Pons (tissue), 1 donor: ENCODE data around the gene LRRN3.
A peak's percentile ranks its signal among the peaks of the same experiment; 100 is the strongest.

Experiments used
- DNase-seq: peaks from one replicate; pipeline ENCODE4 v3.0.0-alpha.2; 2016; ENCODE audit warnings: low spot score

Gene LRRN3

DNA sequence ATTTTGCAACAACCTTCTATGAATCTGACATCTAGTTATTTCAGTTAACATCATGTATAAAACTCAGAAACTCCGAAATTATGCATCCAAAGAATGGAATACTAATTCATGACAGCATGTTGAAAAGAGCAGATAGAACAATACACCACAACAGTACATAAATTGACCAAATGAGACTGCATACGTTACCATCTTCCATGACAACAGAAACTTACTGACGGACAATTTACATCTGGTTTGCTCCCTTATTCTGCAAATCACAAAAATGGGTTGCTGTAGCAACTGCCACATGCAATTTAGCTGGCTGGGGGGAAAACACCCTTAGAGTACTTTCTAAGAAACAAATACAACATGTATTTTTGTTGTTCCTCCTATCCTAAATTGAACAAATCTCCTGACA lies 14.3 kb downstream of the LRRN3 start:
- no peak for DNase-seq

DNA sequence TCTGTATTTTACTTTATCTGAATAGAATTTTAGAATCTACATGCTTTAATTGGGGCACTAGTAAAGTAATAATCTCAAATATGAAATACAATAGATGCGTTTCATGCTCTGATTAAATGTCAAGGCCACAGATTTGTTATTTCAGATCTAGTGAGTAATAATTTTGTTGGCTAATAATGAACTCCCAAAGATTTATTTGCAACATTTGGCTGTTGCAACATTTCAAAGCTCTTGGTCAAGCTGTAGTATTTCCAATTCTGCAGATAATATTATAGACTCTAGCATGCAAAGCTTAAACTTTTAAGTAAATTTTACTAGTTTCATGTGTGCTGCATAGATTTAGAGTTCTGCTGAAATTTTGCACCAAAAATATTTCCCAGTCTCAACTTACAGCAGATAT lies 16.7 kb downstream of the LRRN3 start:
- DNase-seq, result no peak

DNA sequence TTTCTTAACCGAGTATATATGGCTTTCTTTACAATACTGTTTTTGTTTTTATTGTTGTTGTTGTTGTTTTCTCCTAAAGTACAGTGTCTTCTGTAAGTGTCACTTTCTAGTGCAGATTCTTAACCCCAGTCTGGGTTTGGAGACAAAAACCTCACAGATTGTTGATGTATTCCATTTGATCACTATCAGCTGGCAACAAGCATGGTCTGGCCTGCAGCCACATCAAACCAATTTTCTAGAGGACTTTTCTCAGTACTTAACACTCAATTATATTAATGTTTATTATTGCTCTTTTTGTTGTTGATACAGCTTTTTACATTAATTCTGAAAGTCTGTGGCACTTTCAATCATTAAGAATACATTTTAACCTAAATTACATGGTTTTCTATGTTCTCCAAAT lies 17.1 kb downstream of the LRRN3 start:
- DNase-seq, result no peak

DNA sequence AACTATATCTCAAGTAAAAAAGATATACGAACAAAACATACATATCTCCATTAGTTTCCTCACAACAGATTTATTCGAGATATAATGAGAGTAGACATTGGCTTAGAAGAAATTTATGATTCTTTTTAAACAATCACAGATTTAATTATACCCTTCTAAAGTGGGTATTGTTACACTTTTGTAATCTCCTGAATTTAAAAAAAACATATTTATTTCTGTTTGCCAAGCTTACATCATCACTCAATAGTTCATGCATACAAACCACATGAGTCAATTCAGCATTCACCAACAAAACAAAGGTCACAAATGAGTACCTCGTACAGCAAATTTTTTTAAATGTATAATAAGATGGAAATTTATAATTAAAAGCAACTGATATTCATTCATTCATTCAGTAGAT lies 17.6 kb downstream of the LRRN3 start:
- DNase-seq, result no peak

DNA sequence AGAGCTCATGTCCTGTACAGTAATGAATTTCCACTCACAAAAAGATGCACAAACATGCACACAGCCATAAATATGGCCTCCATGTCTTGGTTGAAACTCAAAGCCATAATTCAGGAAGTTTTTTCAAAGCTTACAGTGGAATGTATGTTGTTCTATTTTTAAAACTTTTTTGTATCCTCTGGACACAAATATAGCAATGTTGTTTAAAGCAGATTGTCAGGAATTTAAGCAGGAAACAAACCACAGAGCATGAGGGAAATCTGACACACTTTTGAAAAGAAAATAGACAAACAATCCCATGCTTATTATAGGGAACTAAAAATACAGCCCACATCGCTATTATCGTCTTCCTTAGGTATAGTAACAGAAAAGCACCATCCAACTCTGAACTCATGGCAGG lies 21.5 kb downstream of the LRRN3 start:
- no peak for DNase-seq

DNA sequence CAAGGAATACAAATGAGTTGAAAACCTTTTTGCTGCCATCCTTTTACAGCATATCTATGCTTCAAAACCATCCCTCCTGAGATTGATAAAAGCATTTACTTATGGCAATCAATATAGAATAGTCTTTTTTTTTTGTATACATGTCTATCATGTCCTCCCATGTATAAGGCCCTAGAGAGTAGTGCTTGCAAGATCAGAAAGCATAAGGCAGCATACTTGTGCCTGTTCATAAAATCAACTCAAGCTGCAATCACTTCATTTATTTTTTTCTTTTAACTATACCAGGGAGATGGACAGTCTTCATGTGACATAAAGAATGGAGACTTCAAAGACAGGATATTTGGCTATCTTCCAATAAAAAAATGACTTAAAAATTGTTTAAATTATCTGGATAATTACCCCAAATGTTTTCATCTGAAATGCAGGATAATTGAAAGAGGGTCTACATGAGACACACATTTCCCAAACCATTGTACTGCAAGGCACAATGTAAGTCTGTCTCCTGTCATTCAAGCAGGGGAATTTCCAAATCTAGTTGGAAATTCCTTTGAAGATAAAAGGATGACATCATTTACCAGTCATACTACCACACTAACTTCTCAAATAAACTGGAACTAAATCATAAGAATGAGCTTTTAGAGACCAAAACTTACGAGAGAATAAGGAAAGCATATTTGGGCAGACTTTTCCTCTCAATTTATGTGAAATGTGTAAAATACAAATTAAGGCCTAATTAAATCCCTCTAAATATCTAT lies 22.5 kb downstream of the LRRN3 start:
- DNase-seq, result no peak

DNA sequence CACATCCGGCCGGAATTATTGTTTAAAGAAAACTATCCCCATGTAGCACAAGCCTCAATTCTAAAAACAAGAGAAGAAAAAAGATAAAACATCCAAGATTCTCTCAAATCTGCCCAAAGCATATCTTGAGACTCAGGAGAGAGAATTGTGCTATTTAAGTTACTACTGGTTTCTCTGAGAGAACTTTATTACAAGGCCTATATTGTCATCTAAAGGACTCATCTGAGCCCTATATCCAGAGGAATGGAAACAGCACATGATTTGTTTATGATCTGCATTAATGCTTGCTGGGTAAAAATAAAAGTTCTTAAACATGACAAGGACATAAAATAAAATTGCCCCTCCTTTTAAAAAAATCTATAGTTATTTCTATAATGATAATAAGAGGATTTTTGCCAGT lies 25.0 kb downstream of the LRRN3 start:
- DNase-seq, result no peak

DNA sequence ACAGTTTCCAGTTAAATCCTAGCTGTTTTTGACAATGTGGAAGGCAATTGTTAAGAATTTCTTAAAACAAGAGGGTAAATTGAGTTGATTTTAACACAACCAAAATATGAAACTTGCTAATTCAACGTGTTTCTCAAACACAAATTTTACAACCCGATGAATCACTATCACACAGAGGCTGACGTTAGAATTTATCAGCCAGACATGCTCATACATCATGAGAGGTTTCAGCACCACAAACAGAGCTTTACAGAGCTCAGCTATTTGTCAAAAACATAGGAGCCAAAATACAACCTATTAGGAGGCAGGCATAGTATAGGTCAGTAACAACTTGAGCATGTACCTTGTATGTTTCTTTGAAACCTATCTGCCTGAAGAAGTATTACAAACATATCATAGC lies 36.1 kb downstream of the LRRN3 start:
- no peak for DNase-seq

DNA sequence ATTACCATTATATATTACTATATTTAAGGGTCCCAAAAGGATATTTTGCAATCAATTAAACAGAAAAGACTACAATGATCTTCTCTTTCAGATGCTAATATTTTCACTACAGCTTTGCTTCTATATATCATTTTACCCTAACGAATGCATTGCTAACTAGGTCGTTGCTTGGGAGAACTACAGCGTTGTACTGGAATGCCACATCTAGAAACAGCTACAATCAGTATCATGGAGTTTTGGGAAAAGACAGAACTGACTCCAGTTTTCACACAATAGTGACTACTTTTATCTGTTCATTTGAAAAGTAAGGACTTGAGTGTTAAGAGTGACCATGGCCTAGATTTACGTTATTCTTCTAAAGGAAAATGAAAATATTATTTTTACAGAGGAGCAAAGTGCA lies 38.5 kb downstream of the LRRN3 start:
- DNase-seq, result no peak

DNA sequence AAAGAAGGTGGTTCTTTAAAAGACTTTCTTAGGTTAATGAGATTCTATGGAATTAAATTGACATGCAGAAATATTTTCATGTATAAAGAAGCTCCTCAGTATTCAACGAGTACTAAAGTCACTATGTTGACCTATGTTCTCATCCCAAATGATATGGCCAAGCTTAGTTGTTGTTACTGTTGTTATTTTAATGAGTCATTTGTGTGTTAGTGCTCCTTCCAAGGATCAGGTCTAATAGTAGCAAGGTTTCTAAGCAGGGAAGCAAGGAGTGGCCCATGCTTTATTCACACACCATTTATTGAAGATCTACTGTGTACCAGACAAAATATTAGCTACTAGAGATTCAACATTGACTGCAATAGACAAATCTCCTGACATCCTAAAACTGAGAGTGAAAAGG lies 41.9 kb downstream of the LRRN3 start:
- DNase-seq, result no peak

DNA sequence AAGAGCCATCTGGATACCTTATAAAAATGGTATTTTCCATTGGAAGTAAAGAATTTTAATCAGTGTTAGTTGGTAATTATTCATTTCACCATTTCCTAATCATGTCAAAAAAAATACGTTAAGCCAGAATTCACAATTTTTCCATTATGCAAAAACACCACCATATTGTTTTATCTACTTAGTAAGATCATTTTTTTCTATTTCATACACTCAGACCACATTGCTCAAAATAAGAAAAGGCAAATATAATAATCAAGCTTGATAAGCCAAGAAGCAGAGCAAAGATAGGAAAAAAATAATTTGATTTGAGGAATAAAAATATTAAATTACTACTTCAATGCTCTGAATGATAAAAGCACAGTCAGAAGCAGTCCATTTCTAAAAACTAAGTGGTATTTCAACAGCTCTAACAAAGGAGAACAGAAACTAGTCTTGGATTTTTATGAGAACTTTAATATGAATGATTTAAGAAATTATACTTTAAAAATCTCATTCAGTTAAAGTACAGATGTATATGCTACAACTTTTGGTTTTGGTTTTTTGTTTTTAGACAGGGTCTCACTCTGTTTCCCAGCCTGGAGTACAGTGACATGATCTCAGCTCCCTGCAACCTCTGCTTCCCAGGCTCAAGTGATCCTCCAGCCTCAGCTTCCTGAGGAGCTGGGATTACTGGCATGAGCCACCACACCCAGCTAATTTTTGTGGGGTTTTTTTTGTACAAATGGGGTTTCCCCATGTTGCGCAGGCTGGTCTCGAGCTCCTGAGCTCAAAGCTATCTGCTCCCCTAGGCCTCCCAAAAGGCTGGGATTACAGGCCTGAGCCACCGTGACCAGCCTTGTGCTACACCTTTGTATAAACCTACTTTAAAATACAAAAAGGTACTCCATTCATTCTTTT lies 46.6 kb downstream of the LRRN3 start:
- no peak for DNase-seq

DNA sequence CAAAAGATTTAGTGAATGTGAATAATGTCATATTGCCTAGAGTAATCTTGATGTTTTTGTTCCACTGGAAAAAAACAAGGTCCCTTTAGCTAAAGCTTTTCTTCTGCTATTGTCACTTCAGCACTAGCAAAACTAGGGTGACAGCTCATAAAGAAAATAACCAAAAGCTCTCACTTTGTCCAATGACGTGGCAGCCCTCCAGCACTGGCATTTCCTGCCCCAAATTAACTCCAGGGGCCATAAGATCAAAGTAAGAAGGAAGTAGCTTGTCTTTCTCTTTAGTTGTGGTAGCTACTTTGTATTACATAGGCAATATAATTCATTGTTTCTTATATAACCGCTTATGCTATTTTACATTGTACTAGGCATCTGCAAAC lies 47.3 kb downstream of the LRRN3 start:
- peak; percentile 74 for DNase-seq

DNA sequence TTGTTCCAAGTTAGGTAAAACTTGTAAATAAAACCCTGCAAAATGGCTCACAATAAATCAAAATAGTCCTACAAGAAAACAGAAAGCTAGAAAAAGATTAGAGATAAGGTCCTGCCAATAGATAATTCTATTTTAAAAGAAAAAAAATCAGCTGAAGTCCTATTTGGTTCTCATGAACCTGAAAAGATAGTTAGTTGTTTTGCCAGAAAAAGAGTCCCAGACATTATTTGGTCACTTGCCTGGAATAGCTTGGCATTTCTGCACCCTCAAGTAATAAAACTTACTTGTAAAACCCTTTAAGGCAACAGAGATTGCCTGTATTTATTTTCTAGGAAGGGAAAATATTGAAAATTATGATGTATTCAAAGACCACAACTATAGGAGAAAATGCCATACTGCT lies 47.7 kb downstream of the LRRN3 start:
- peak; percentile 19 for DNase-seq

DNA sequence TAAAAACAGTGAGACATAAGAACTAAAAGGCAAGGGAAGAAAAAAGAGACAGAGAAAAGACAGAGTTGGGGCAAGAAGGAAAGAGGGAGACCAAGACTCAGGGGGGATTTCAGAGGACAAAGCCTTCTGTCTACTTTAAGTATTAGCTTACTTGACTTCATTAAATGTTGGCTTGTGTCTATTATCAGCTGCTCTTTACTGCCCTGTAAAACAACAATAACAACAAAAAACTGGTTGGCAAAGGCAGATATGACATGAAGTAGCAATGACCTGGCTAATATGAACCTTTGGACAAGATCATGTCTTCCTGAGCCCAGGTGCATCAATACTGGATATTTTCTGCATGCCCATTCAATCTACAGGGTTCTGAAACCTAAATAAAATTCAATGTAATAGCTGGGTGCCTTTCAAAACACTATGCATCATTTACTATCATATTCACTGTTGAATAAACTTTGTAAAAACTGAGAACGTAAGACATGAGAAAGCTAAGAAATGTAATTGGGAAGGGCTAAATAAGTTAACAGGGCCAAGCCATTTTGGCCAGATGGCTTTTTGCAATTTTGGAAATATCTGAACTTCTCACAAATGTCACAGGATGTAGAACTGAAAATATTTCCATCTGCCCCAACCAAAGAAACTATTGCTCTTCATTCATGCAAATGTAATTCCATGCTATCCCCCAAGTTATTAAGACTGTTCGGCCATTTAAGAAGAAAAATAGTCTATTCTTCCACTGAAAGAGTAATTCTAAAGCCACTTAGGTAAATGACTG lies 49.4 kb downstream of the LRRN3 start:
- no peak for DNase-seq

DNA sequence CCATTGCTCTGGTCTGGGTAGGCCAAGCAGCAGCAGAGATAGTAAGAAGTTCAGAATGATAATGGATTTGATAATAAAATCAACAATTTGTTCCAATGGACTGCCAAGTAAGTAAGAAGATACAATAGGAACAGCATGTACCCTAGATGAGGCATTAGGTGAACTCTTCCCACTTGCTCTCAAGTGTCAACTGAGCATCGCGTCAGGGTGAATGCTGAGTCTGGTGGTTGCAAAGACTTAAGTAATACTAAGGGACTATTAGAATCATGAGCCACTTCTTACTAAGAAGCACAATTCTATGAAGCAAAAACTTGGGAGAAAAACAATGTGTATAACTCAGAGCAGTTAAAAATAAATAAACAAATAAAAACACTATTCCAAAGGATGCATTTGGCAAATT lies 54.5 kb downstream of the LRRN3 start:
- DNase-seq, result no peak

DNA sequence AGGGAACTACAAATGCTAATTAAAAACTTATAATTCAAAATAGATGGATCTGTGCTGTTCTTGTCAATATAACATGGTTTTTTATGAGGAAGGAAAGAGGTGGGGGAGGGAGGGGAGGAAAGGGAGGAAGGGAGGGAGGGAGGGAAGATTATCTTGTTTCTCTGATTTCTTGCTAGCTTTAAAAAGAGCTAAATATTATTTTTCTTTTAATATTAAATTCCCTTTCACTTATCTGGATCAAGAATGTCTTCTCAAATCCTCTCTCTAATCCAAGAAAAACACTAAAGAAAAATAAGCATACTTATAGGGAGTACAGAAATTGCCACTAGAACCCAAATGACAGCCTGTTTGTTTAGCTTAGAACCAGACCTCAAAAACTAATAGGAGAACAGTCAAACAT lies 55.2 kb downstream of the LRRN3 start:
- no peak for DNase-seq

DNA sequence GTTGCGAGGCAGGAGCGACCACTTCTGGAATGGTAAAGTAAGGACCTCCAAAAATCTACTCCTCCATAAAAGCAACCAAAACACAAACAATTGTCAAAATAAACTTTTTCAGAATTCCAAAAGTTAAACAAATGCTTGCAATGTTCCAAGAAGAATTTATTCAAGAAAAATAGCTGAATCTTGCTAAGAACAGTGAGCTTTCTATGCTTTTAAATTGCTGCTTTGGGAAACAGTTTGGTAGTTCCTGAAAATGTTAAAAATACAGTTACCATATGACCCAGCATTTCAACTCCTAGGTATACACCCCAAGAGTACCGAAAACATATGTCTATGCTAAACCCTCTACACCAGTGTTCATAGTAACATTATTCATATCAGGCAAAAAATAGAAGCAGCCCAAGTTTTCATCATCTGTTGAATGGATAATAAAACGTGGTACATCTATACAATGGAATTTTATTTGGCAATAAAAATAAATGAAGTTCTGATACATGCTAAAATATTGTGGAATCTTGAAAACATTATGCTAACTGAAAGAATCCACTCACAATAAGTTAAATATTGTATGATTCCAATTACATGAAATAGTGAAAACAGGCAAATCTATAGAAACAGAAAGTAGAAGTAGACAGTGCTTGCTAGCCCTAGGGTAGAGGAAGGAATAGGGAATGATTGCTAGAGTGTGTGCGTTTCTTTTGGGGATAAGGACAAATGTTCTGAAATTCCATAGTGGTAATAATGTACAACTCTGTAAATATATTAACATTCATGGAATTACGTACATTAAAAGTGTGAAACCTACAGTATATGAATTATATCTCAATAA lies 57.0 kb downstream of the LRRN3 start:
- DNase-seq, result no peak

DNA sequence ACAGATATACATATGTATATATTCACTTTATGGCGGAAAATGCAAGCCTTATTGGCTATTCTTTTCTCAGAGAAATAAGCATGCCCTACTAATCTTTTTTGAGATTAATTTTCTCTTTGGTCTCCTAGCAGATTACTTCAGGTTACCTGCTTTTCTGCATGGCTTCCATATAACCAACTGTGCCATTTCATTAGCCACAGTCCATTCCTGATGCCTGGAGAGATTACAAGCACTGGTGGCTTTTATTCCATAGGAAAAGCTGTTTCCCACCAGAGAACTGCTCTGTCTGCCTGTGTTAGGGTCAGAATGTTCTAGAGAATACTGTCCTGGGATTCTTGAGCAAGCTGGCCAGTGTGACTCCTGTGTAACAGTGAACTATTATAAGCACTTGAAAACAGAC lies 59.8 kb downstream of the LRRN3 start:
- DNase-seq, result no peak

DNA sequence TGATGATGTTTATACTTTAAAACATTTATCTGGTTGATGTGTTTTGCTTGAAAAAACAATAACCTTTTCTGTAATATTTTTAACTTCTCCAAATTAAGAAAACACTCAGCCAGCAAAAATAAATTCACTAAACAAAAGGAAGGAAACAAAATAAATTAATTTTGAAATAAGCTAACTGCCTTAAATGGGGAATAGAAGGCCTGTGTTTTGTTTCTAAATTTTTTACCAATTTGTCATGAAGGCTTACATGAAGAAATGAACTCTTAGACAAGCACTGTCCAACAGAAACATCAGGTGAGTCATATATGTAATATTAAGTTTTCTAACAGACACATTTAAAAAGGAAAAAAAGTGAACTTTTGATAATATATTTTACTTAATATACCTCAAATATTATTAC lies 68.5 kb downstream of the LRRN3 start:
- DNase-seq, result no peak

DNA sequence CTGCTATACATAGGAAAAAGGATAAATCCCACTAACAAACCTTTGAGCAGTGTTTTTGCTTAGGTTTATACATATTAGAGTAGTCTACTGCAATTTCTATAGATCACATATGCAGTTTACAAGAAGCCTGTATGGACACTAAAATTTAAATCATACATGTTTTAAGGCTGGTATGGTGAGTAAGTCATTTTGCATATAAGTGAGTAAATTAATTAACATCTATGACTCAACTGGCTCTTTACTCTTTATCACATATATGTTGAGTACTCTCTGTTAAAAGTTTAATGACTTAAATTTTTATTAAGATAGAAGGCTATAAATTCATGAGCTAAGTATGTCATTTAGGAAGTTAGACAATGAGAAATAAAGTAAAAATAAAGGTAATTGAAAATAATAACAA lies 69.4 kb downstream of the LRRN3 start:
- no peak for DNase-seq

DNA sequence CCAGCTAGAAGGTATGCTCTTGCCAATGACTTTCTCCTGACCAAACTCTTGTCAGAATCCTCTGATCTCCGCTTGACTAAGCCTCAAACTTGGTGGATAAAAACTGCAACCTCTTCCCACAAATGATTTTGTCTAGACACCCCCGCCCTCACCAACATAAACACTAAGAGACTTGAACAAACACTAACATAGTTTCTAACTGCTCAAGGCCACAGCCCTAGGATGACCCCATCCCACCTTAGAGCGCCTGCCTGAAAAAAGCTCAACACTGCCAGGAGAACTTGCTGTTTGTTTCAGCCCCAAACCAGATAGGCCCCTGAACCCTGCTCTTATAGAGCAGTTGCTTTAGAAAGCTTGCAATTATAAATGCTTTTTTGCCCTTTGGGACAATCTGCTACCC lies 71.8 kb downstream of the LRRN3 start:
- DNase-seq, result no peak

DNA sequence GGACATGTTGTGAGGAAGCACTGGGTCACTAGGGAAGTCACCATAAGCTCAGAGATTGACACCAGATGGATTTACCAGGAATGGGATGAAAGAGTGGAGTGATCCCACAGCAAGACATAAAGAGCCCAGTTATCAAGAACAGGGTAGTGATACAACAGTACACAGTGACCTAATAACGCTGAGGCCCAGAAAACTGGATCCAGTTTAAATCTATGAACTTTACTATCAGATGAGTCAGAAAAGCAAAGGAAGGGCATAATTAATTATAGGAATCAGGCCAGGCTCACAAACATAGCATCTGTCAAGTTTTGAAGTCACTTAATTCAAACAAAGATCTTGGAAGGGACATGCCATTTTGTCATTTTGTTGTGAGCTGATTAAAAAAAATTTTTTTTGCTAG lies 73.5 kb downstream of the LRRN3 start:
- DNase-seq, result no peak
